NCI-H128 (cell line): ENCODE data around the gene PTPRM.

ENCODE experiments used
- DNase-seq: peaks from one replicate; lab custom pipeline; 2025; ENCODE audit not compliant: unreplicated experiment; lab: John Stamatoyannopoulos, UW

Gene PTPRM

GRCh38 chr18:8142131-8142711, 575.1 kb downstream of the PTPRM start:
- DNase-seq, result no peak

GRCh38 chr18:8142932-8143331, 575.8 kb downstream of the PTPRM start:
- no peak for DNase-seq

- no peak for DNase-seq
These were observed 584.1 kb downstream of the PTPRM start for GRCh38 chr18:8151181-8151580.

GRCh38 chr18:8153887-8154583, 586.9 kb downstream of the PTPRM start:
- no peak for DNase-seq

DNA sequence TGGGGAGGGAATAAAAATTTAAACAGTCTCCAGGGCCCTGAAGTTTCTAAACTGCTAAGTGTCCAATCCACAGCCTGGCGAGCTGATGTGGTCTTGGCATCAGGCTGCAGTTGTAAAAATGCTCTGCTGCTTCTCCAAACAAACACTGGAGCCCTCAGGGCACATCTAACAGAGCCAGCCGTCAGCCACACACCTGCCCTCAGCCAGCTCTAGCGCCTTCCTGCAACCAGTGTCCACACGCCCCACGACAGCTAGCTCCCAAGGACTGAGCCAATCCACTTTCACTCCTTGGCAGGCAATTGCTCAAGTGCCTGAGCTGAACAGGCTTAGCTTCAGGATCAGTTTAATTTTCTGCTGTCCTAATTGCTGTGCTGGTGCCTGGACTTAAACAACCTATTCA, 595.7 kb downstream of the PTPRM start:
- DNase-seq, result no peak

- DNase-seq, result no peak
These were observed 596.3 kb downstream of the PTPRM start for GRCh38 chr18:8163286-8163959.

DNA sequence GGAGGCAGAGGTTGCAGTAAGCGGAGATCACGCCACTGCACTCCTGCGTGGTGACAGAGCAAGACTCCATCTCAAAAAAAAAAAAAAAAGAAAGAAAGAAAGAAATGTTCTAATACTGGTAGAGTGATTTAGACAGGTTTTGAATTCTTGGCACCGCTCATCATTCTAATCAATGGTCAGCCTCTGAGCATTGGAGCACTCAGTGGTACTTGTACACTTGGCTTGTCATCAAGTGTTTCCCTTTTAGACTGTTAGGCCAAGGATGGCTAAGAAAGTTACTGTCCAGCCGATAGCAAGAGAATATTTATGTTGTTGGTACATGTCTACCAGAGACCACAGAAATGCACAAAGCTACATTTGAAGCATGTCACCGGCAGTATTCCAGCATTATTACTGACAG, 598.0 kb downstream of the PTPRM start:
- DNase-seq, result no peak

DNA sequence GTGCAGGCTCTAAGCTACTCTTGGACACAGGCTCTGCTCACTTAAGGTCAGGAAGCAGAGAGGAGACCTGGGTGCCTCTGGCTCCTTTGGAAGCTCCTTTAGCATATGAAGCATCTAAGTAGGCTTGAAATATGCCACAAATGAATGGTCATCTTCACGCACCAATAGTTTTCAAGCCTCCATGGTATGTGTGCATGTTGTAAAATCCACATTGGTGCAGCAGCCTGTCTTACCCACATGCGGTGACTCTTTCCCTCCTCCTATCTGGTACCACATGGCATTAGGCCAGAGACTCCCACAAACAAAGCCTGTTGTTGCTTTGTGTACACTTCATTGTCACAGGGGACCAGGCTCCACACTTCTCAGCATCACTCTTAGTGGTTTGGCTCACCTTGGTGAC, 599.9 kb downstream of the PTPRM start:
- no peak for DNase-seq

DNA sequence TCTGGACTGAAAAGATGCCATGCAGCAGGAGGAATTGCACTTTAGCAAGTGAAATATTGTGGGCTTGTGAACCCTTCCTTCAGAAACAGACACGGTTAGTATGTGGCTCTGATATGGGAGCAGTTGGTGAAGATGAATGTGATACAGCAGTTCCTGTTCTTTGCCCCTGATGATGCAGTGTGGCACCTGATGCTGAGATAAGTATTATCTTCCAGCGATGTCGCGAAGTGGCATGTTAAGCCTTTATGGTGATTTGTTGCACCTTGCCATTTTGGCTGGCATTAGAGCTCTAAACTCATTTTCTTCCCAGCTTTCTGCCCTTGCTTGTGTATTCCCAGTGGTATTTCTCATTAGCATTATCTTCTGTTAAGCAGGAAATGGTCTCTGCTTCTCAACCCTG, 600.6 kb downstream of the PTPRM start:
- DNase-seq, result no peak

GRCh38 chr18:8169722-8170121, 602.6 kb downstream of the PTPRM start:
- no peak for DNase-seq

DNA sequence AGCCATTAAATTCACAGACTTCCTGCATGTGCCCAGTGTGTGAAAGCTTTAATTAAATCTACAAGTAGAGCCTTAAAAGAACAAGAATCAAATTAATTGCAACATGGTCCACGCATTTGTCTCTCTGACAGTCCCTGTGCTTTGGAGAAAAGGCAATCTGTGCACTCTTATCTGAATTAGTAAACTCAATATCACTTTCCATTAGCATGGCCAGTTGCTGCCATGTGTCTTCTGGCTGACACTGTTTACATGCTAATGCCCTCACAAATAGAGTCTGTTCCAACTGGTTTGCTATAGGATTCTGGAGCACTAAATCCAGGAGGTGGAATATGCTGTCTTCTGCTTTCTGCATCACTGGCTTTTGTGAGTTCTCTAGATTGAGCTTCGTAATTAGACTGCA, 607.7 kb downstream of the PTPRM start:
- no peak for DNase-seq

GRCh38 chr18:8175501-8176061, 608.5 kb downstream of the PTPRM start:
- DNase-seq, result no peak

DNA sequence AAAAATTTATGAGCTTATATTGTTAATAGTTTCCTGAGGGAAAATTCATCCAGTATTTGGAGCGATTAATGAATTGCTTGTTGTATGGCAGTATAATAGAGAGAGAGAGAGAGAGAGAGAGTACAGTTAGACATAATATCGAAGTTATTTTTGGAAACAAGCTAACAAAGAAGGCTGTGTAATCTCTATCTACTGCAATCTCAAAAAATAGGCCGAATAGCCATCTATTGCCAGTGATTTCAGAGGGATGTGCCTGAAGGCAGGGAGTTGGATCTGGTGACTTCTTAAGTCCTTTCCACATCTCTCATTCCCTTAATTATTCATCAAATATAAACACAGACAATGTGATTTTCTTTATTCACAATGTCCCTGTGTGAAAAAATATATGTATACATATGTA, 609.0 kb downstream of the PTPRM start:
- DNase-seq, result no peak

DNA sequence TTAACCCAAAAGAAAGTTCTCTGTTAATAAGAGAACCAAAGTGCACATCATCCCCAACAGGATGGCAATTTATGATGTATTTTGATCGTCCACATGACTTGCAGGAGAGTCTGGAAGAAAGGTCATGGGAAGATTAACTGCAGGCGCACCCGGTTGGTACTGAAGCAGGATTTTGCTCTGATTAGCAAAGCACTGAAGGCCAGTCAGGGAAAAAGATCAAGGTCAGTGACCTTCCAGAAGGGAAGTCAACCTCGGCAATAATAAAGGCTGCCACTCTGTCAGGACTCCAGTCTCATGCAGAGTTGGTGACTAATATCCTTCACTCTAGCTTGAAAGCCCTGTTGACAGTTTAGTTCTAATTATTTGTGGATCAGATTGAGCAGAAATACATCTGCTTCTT, 609.4 kb downstream of the PTPRM start:
- DNase-seq, result no peak

GRCh38 chr18:8177330-8178016, 610.4 kb downstream of the PTPRM start:
- DNase-seq, result no peak

- no peak for DNase-seq
These were observed 619.3 kb downstream of the PTPRM start for GRCh38 chr18:8186413-8186812.

- no peak for DNase-seq
These were observed 621.1 kb downstream of the PTPRM start for GRCh38 chr18:8188184-8188583.

DNA sequence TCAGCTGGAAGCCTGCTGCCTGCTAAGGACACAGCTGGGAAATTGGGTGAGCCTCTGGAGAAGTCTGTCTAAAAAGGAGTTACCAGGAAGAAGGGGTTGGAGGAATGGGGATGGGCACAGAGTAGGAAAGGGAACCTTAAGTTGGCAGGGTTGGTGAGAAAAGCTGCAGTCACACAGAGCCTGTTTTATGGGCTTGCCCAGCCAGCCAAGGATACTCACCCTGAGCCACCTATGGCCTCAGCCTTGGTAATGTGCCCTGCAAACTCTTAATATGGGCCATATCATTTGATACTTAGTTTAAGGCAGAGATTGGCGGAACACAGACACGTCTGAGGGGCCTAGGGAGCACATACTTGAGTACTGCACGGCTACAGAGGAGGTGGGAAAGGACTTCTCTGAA, 623.9 kb downstream of the PTPRM start:
- DNase-seq, result no peak

GRCh38 chr18:8194431-8194830, 627.3 kb downstream of the PTPRM start:
- no peak for DNase-seq

DNA sequence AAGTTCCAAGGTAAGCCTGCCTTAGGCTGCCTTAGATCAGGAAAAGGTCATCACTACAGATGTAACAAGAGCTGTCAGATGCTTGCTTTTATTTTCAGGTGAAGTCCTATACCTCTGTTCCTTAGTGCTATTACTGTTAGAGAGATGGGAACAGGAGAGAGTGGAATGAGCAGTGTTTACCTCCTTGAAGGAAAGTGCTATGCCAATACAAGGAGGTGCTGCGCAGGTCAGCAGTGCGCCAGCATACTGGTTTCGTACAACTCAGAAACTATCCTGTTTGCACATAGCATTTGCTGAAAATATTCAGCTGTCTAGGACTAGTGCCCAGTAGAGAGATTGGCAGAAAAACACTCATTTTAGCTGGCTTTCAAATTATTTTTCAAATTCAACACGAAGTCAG, 629.1 kb downstream of the PTPRM start:
- no peak for DNase-seq

DNA sequence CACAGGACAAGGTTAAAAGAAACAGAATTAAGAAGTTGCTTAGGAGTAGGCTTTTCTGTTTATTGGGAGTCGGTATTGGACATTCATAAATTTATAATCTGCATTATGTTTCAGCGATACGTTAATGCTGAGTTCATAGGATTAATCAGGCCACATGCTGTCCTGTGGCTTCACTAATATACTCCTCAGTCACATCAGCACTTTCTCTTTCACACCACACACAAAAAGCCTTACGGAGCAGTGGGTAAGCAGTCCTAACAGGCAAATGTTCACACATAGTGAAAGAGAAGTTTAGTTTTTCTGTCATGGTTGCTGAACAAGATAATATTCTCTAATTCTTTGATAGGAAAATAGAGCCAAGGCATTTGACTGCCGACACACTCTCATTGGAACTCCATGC, 630.4 kb downstream of the PTPRM start:
- no peak for DNase-seq

DNA sequence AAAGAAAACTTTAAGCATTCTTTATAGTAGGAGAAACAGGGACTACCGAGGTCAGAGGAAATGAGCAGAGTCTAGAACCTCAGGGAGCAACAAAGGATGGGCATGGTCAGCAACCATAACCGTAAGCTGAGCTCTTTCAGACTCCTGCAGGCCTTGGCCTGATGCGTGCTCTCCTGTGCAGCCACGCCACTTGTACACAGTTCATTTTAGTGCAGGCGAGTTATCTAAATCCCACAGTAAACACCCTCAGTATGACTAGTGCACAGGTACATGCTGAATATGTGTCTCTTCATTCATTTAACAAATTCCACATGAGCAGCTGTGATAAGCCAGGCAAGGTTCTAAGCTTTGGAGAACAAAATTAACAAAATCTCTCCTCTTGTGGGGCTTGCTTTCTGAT, 640.9 kb downstream of the PTPRM start:
- DNase-seq, result no peak
